Adipose tissue (tissue), 3 donors: ENCODE data around the gene PLB1. TPM values are rescaled to one million over a fixed set of nuclear protein-coding genes. Genes with fewer than 3 reads are reported as not detected.

ENCODE experiments used
- H3K27ac ChIP-seq: one replicate; pipeline ENCODE4 v1.5.1; 2013; ENCODE audit warnings: low read depth, low read length
- WGBS, 3 donors: extraction: QIAGEN DNeasy Blood & Tissue Kit; methylation state at CpG; one replicate each; pipeline ENCODE4 v1.1.7; 2013; 5-methylcytosine and 5-hydroxymethylcytosine counted together
- polyA plus RNA-seq, 3 donors: library from polyadenylated mRNA; stranded (reverse); fragments of 200-250 nt; gene quantifications; one replicate each; pipeline ENCODE4 v1.2.3, GENCODE V29; 2013
- donor health status: healthy with polysubstance abuse.
- donor health status: Bipolar disorder and iron deficiency.
- donor health status: healthy.

Gene PLB1
- polyA plus RNA-seq, 3 donors, result 0.61 to 16.9 (median 3.6) TPM

DNA sequence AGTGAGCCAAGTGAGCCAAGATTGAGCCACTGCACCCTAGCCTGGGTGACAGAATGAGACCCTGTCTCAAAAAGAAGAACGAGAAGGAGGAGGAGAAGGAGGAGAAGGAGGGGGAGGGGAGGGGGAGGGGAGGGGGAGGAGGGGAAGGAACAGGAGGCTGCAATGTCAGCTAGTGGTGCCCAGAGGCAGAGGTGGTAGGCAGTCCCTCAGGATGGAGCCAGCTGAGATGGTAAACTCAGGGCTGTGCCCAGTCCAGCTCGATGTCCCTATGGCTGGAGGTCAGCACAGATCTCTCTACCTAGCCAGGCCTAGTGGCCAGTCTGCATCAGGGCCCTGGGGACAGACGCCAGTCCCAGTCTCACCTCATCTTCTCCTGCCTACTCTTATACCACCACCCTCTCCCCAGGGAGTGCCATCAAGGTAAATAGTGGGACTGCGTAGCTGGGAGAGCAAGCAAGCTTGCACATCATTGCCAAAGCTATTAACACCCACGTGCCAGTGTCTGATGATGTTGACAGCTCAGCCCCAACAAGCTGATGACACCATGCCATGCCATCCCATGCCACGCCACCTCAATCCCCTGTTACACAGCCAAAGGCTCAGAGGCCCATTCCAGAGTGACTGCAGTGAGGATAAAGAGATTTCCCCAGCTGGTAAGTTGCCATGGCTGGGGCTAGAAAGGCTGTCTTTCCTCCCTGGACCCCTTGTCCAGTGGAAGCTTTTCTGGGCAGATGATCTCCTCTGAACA is 7.6 kb upstream of the PLB1 start:
- WGBS, 3 donors, result 82 to 85% (median 85%) methylated on average over 5 to 6 of the region's 6 CpGs
- H3K27ac ChIP-seq, result no peak overlapping the region

DNA sequence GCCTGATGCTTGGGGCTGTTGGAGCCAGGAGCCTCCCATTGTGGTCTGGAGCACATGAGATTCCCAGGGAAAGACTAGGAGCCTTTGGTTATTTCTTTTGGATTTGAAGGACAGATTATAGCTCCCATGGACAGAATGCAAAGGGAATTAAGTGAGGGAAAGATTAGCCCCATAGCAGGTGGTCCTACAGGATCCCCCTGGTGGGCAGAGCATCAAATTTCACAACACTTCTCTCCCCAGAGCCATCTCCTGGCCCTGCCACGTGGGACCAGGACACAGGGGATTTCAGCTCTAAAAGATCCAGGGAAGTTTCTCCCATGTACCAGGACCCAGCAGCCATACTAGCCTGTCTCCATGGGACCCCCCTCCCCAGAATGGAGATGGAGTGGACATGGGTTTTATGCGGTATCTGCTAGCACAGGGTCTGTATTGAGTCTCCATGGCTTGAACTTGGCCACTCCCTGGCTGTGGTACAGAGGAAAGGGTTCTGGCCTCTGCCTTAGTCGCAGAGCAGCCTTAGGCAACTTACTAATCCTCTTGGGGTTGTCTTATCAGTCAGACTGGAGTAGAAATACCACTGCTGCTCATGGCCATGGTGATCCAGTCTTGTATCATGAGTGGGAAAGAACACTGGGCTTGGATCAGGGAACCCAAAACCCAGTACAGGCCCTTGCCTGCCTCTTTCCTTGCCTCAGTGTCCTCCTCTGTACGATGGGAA is 6.8 kb upstream of the PLB1 start:
- WGBS, 3 donors, result 77 to 85% (median 78%) methylated on average over 4 of the region's 4 CpGs

DNA sequence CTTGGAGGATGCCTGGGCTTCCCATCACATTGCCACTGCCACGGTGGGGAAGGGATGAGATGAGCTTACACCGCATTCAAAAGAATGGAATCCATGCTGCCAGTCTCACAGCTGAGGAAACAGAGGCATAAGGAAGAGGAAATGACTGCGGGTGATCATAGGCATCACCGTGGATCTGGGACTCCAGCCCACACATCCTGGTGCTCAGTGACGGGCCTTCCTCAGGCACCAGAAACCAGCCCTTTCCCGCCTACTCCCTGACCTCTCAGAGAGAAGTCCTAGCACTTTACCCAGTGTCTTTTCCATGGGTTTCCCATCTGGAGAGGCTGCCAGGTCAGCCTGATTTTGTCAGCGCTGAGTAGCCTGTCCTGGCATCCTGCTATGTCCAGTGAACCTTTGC is 5.3 kb upstream of the PLB1 start:
- H3K27ac ChIP-seq, result no peak overlapping the region
- 71 to 82% (median 80%) methylated on average over 7 of the region's 7 CpGs for WGBS, 3 donors

More for the DNA sequence above, 6.8 kb upstream of the PLB1 start:
- no peak overlapping the region for H3K27ac ChIP-seq

DNA sequence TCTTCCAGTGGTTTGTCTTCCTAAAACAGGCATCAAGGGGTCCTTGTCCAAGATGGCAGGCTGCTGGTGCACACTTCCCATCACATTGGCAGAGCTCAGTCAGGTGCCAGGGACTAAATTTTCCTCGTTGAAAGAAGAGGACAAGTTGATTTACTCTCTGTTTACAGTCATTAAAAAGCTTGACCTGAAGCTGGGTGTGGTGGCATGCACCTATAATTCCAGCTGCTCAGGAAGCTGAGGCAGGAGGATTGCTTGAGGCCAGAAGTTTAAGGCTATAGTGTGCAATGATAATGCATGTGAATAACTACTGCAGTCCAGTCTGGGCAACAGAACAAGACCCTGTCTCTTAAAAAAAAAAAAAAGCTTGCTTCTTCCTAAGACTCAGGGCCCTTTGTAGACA is 3.6 kb upstream of the PLB1 start:
- no peak overlapping the region for H3K27ac ChIP-seq
- 76 to 88% (median 78%) methylated on average over 1 of the region's 1 CpG for WGBS, 3 donors

DNA sequence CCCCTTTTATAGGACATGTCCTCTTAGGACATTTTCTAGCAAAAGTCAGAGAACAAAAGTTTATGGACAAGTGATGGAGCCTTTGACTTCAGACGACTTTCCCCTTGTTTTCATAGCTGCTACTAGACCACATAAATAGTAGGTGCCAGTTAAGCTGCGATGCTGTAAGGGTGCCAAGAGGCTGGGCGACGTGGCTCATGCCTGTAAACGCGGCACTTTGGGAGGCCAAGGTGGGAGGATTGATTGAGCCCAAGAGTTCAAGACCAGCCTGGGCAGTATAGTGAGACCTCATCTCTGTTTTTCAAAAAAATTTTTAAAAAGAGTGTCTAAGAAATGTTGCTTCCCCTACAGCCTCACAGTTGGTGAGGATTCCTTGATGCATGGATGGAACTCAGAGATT is 2.2 kb upstream of the PLB1 start:
- 88 to 96% (median 93%) methylated on average over 6 of the region's 6 CpGs for WGBS, 3 donors

GRCh38 chr2:28496781-28497180 is 921 bp downstream of the PLB1 start:
- no peak overlapping the region for H3K27ac ChIP-seq
- WGBS, 3 donors, result 63 to 73% (median 67%) methylated on average over 4 of the region's 4 CpGs

More for the DNA sequence above, 2.2 kb upstream of the PLB1 start:
- H3K27ac ChIP-seq, result no peak overlapping the region

DNA sequence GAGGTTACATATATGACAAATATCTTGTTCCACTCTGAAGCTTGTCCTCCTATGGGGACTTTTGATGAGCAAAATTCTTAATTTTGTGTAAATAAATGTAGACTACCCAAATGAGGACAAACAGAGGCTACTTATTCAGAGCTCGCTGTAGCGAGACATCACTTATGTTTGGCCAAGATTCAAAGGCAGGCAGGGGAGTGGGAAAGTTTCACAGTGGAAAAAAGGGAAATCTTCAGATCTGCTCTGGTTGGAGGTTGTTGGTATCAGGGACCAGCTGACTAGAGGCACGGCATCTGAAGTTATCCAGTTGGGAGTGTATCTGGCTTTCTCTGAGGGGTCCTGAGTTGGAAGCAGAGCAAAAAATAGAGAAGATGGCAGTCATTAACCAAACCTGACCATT is 1.3 kb downstream of the PLB1 start:
- H3K27ac ChIP-seq, result no peak overlapping the region
- 88 to 91% (median 90%) methylated on average over 3 of the region's 3 CpGs for WGBS, 3 donors

DNA sequence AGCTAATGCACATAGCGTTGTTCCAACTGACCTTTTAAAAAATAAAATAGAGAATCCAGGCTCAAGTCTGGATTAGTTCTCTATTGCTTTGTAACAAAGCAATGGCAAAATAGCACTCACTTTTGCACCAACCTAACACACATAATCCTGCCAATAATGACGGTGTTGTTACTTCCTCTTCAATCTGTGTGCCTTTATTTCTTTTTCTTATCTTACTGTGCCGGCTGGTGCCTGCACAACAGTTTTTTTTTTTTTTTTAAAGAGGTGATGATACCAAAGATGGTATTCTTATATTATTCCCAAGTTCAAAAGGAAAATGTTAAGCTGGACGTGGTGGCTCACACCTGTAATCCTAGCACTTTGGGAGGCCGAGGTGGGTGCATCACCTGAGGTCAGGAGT is 3.4 kb downstream of the PLB1 start:
- 80 to 81% (median 81%) methylated on average over 5 of the region's 5 CpGs for WGBS, 3 donors
- H3K27ac ChIP-seq, result no peak overlapping the region

- 51 to 56% (median 51%) methylated on average over 4 of the region's 4 CpGs for WGBS, 3 donors
- no peak overlapping the region for H3K27ac ChIP-seq
These were observed 9.5 kb downstream of the PLB1 start for GRCh38 chr2:28505361-28505760.

DNA sequence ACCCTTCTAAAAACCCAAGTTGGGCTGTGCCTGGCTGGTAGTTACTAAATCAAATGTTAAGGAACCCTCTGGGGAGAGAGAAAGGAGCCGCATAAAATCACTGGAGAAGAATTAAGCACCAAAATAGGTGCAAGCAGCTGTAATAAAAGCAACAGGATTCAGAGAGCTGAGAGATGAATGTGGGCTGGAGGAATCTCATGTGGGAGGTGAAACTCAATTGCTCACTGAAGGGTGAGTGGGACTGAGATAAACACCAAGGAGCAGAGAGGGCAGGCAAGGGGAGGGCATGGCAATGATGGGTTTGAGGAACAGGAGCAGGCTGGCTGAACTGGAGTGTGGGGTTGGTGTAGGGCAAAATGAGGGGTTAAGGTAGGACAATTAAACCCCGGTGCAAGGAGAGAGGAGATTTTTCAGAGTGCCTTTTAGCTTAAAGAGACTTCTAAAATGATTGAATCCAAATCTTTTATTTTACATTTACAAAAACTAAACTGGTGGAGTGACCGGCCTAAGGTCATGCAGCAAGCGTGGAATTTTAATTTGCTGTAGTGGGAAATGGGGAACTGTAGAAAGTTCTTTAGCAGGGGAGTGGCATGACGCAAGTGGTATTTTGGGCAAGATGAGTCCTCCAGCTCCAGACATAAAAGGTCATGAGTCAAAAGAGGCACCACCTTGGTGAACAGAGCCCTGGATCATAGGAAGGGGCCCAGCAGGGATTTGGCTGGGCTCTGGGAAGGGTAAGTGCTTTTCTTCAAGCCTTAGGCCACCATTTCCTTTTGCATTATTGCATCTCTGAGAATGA is 10.5 kb downstream of the PLB1 start:
- WGBS, 3 donors, result 87 to 94% (median 91%) methylated on average over 5 of the region's 5 CpGs
- H3K27ac ChIP-seq, result no peak overlapping the region

DNA sequence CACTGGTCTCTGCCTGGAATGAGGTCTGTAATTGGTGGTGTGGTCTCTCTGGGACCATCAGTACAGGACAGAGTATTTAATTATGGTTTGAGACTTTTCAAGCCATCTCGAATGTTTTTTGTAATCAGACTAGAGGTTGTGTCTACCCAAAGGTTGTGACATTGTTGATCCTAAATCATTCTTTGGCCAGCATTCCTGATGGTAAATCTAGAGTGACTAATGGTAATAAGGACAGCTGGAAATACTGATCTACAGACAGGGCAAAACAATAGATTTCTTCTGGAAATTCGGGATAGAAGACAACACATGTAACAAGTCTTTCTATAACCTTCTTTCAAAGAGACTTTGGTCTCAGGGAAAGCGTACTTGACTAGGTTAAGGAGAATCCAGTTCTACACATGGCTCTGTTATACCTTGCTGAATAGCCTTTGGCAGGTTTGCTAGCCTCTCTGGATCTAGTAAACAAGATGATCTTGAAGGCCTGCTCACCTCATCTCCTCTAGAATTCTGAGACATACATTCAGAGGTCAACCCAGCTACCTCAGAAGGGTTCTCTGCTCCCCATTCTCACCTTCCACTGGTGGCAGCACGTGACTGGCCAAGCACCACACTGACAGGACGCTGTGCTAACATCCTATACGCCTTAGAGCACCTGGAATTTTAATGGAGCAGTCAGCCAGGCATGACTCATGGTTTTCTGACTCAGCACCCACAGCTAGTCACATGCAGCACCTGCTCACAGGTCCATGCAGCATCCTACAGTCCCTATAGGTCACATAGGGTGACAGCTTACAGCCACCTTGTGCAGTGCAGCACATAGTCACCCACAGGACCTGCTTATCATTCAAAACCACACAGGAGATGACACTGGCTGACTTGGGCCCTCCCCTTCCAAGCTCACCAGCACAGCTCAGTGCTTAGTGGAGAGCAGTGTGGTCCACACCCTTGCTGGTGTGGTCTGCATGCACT is 12.2 kb downstream of the PLB1 start:
- H3K27ac ChIP-seq, result no peak overlapping the region
- WGBS, 3 donors, result 75 to 89% (median 85%) methylated on average over 6 of the region's 6 CpGs

GRCh38 chr2:28509361-28509760 is 13.5 kb downstream of the PLB1 start:
- 43 to 83% (median 83%) methylated on average over 1 of the region's 1 CpG for WGBS, 3 donors
- H3K27ac ChIP-seq, result no peak overlapping the region

GRCh38 chr2:28510184-28510583 is 14.3 kb downstream of the PLB1 start:
- H3K27ac ChIP-seq, result no peak overlapping the region
- WGBS, 3 donors, result 37 to 78% (median 73%) methylated on average over 2 of the region's 2 CpGs

GRCh38 chr2:28511871-28512606 is 16.2 kb downstream of the PLB1 start:
- WGBS, 3 donors, result 62 to 91% (median 86%) methylated on average over 2 of the region's 2 CpGs
- no peak overlapping the region for H3K27ac ChIP-seq

DNA sequence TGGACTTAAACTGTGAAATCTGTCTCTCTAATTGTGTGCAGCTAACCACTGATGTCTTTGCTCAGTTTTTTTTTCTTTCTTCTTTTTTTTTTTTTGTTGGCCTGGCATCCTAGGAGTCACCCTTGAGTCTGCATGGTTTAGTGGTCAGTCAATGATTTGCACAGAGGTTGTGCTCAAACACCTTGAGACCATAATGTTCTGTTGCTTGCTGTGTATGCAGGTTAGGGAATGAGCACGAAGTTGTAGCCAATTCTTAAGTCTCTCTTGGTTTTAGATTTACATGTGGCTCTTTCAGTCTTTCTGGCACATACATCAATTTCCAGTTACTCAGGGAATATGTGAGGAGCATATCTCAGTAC is 16.7 kb downstream of the PLB1 start:
- no peak overlapping the region for H3K27ac ChIP-seq
- 53 to 75% (median 55%) methylated on average over 1 of the region's 1 CpG for WGBS, 3 donors

DNA sequence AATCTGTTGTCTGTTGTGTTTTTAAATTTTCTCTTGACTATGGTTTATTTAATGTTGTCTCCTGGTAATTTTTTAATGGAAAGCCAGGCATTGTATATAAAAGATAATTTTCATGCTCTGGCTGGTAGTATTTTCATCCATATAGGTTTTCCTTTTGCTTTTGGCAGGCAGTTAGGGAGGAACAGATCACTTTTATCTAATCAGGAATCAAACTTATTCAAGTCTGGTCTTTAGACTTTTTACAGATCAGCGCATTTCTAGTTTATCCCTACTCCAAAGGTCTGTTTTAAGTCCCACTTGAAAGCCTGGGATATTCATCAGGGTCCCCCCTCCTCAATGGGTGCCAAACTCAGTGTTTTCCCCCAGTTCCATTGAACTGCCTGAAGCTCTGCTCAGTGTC is 17.2 kb downstream of the PLB1 start:
- H3K27ac ChIP-seq, result no peak overlapping the region
- 69 to 88% (median 73%) methylated on average over 1 of the region's 1 CpG for WGBS, 3 donors

- H3K27ac ChIP-seq, result no peak overlapping the region
- WGBS, 3 donors, result 82 to 89% (median 87%) methylated on average over 5 of the region's 5 CpGs
These were observed 19.4 kb downstream of the PLB1 start for GRCh38 chr2:28515176-28515751.
